SU-DHL-6 (cell line): ENCODE measurements around the gene B3GNT5.

Experiments
- H2AFZ ChIP-seq: fragments of 200-600 bp; sonication (generic); 2 replicates; pipeline ENCODE4 v1.6.1; 2014; ENCODE audit warnings: low read depth, mild to moderate bottlenecking, moderate library complexity, mixed read lengths, antibody characterized with exemption, low read length; ENCODE audit not compliant: severe bottlenecking
- H3F3A ChIP-seq: fragments of 200-600 bp; shearing (Covaris generic); 2 replicates; pipeline ENCODE4 v1.6.0; 2016; ENCODE audit warnings: antibody characterized with exemption, mild to moderate bottlenecking; ENCODE audit not compliant: insufficient read depth
- H3K27ac ChIP-seq: fragments of 200-600 bp; sonication (generic); 2 replicates; pipeline ENCODE4 v1.5.1; 2016; ENCODE audit warnings: low read depth, mild to moderate bottlenecking, low read length, moderate library complexity, mixed read lengths
- H3K27me3 ChIP-seq: fragments of 200-600 bp; sonication (generic), shearing (Covaris generic); 2 replicates; pipeline ENCODE4 v1.6.0; 2014; ENCODE audit warnings: mild to moderate bottlenecking, low read length
- H3K36me3 ChIP-seq: fragments of 200-600 bp; sonication (generic); 2 replicates; pipeline ENCODE4 v1.6.1; 2014; ENCODE audit warnings: mild to moderate bottlenecking, low read length, mixed read lengths
- H3K4me2 ChIP-seq: fragments of 300-600, 200-600 bp; shearing (Covaris generic), sonication (generic); 2 replicates; pipeline ENCODE4 v1.6.0; 2014; ENCODE audit warnings: low read length, low read depth, mild to moderate bottlenecking; ENCODE audit not compliant: poor library complexity, severe bottlenecking
- H3K4me3 ChIP-seq: fragments of 200-600 bp; sonication (generic); 2 replicates; pipeline ENCODE4 v1.5.1; 2014; ENCODE audit warnings: antibody characterized with exemption, low read length, mild to moderate bottlenecking, mixed read lengths; ENCODE audit not compliant: insufficient read depth, poor library complexity, severe bottlenecking
- H3K79me2 ChIP-seq: fragments of 200-600 bp; sonication (generic); 2 replicates; pipeline ENCODE4 v1.6.1; 2014; ENCODE audit warnings: mild to moderate bottlenecking, low read length, moderate library complexity; ENCODE audit not compliant: insufficient read depth
- H3K9ac ChIP-seq: fragments of 200-600 bp; sonication (generic); 2 replicates; pipeline ENCODE4 v1.7.0; 2014; ENCODE audit warnings: mild to moderate bottlenecking, low read length
- H3K9me2 ChIP-seq: fragments of 200-600 bp; sonication (generic); replicated peaks from 2 replicates; pipeline ENCODE4 v1.6.1; 2014; ENCODE audit warnings: low read length; ENCODE audit not compliant: insufficient read depth
- H3K9me3 ChIP-seq: fragments of 200-600 bp; sonication (generic); 2 replicates; pipeline ENCODE4 v1.6.1; 2014; ENCODE audit warnings: low read length, mixed read lengths; ENCODE audit not compliant: insufficient read depth
- H4K20me1 ChIP-seq: fragments of 200-600 bp; sonication (generic); 2 replicates; pipeline ENCODE4 v1.6.1; 2014; ENCODE audit warnings: low read depth, mild to moderate bottlenecking, antibody characterized with exemption, low read length, moderate library complexity, mixed read lengths
- CTCF ChIP-seq: fragments of 200-600 bp; sonication (generic); IDR thresholded peaks from one replicate; pipeline ENCODE4 v1.5.1; 2017; ENCODE audit warnings: antibody characterized with exemption, mild to moderate bottlenecking, low read length, moderate library complexity; ENCODE audit not compliant: insufficient read depth, poor library complexity, severe bottlenecking
- EZH2phosphoT487 ChIP-seq: fragments of 200-600 bp; sonication (generic), shearing (Covaris generic); conservative IDR thresholded peaks from 2 replicates; pipeline ENCODE4 v1.6.1; 2018; ENCODE audit warnings: mild to moderate bottlenecking, antibody characterized with exemption, low read length, moderate library complexity, mixed read lengths

Gene B3GNT5

GRCh38 chr3:183291497-183292031 lies 38.5 kb downstream of the B3GNT5 start:
- no peaks in the 10 kb centered on the region for H3K9me2 ChIP-seq
- no peak overlapping the region for H3K27ac ChIP-seq
- no peaks in the 10 kb centered on the region for H3K27me3 ChIP-seq
- H3K9ac ChIP-seq, result no peak overlapping the region
- no peaks in the 10 kb centered on the region for H4K20me1 ChIP-seq
- no peak overlapping the region for H3K4me2 ChIP-seq
- no peak overlapping the region for H3K4me3 ChIP-seq
- H3K9me3 ChIP-seq, result no peaks in the 10 kb centered on the region
- H3K36me3 ChIP-seq, result no peaks in the 10 kb centered on the region
- TF ChIP-seq EZH2phosphoT487, result no peak
- TF ChIP-seq CTCF, result no peak
- H3K79me2 ChIP-seq, result no peaks in the 10 kb centered on the region
- H3F3A ChIP-seq, result no peaks in the 10 kb centered on the region
- H2AFZ ChIP-seq, result no peak overlapping the region

- H3K9me3 ChIP-seq, result no peaks in the 10 kb centered on the region
- no peaks in the 10 kb centered on the region for H3K79me2 ChIP-seq
- no peaks in the 10 kb centered on the region for H3K36me3 ChIP-seq
- no peak overlapping the region for H3K4me2 ChIP-seq
- H4K20me1 ChIP-seq, result no peaks in the 10 kb centered on the region
- no peak overlapping the region for H3K27ac ChIP-seq
- no peaks in the 10 kb centered on the region for H3K27me3 ChIP-seq
- H3K9me2 ChIP-seq, result no peaks in the 10 kb centered on the region
- TF ChIP-seq CTCF (no peak), EZH2phosphoT487 (no peak)
- H3F3A ChIP-seq, result no peaks in the 10 kb centered on the region
- H2AFZ ChIP-seq, result no peak overlapping the region
- H3K9ac ChIP-seq, result no peak overlapping the region
- no peak overlapping the region for H3K4me3 ChIP-seq
These were observed 40.9 kb downstream of the B3GNT5 start for GRCh38 chr3:183293966-183294365.

DNA sequence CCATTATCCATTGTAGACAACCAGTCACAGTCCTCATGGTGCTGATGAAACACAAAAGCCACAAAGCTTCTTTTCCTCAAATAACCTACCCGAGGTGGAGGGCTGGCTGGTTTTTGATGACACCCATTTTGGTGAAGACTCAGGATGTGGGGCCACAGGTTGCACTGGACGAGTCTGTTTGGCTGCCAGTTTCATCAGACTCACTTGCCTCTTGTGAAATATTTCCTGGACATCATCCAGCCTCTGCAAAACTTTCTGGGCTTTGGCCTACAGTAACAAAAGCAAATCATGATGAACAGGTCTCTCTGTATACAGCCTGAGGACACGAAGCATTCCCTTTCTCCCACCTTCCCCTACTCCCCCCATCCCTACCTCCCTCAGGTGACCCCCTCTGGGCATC lies 42.2 kb downstream of the B3GNT5 start:
- H3K27me3 ChIP-seq, result no peaks in the 10 kb centered on the region
- no peaks in the 10 kb centered on the region for H3F3A ChIP-seq
- no peak overlapping the region for H3K4me3 ChIP-seq
- H3K9me3 ChIP-seq, result no peaks in the 10 kb centered on the region
- no peaks in the 10 kb centered on the region for H4K20me1 ChIP-seq
- H2AFZ ChIP-seq, result no peak overlapping the region
- H3K27ac ChIP-seq, result no peak overlapping the region
- no peaks in the 10 kb centered on the region for H3K79me2 ChIP-seq
- no peaks in the 10 kb centered on the region for H3K36me3 ChIP-seq
- no peaks in the 10 kb centered on the region for H3K9me2 ChIP-seq
- TF ChIP-seq CTCF (no peak), EZH2phosphoT487 (no peak)
- H3K4me2 ChIP-seq, result no peak overlapping the region
- H3K9ac ChIP-seq, result no peak overlapping the region
